H54 (cell line): Measurements from ENCODE around the gene WDR31.
A peak's percentile ranks its signal among the peaks of the same experiment; 100 is the strongest.

ENCODE experiments used
- DNase-seq: peaks from one replicate; pipeline ENCODE4 v3.0.0; 2011; ENCODE audit warnings: low spot score, mixed read lengths; ENCODE audit not compliant: insufficient read length
- FAIRE-seq: peaks from 3 replicates; lab custom pipeline; 2011; peaks lifted over from hg19 to GRCh38; lab: Jason Lieb, UNC
- POLR2A ChIP-seq: IDR thresholded peaks from 2 replicates; pipeline ENCODE4 v1.6.1; 2011; ENCODE audit warnings: low read depth, mild to moderate bottlenecking, low read length

Gene WDR31

DNA sequence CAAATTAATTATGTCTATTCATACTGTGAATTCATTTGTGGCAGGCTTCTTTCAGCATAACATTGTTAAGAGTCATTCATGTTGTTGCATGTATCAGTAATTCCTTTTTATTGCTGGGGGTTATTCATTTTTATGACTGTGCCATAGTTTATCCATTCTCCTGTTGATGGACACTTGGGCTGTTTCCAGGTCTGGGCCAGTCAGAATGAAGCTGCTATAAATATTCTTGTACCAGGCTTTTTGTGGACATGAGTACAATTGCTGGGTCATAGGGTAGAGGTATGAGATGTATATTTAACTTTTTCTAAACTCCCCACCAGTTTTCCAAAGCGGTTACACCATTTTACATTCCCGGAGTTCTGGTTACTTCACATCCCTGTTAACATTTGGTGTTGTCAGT is 51.0 kb downstream of the WDR31 start:
- FAIRE-seq = no peak
- no peak for TF ChIP-seq POLR2A
- no peak for DNase-seq

DNA sequence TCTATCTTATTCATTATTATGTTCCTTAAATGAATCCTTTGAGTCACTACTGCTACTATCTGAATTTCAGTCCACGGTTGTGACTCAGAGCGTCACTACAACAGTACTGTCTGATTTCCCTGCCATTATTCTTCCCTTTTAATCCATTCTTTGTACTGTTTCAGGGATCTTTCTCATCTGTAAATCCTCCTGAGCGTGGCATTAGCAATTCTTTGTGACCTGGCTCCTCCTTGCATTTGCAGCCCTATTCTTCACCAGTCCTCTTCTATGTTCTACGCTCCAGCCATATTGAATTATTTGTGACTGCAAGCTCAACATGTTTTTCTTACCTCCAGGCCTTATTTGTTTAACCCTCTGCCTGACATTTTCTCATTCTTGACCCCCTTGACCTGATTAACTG is 58.7 kb downstream of the WDR31 start:
- TF ChIP-seq POLR2A = no peak
- DNase-seq (no peak), FAIRE-seq (no peak)

DNA sequence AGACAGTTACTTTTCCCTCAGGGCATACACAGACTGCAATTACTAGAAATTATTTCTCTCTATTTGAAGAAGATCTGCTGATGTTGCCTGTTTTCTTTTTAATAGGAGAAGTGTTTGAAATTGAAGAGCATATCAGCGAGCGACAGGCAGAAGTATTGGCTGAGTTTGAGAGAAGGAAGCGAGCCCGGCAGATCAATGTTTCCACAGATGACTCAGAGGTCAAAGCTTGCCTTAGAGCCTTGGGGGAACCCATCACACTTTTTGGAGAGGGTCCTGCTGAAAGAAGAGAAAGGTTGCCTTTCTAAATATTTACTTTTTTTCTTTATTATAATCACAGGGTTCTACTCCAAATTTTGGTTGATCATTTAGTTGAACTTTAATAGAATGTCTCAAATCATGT is 61.2 kb downstream of the WDR31 start:
- TF ChIP-seq POLR2A = no peak
- no peak for DNase-seq
- FAIRE-seq = no peak

DNA sequence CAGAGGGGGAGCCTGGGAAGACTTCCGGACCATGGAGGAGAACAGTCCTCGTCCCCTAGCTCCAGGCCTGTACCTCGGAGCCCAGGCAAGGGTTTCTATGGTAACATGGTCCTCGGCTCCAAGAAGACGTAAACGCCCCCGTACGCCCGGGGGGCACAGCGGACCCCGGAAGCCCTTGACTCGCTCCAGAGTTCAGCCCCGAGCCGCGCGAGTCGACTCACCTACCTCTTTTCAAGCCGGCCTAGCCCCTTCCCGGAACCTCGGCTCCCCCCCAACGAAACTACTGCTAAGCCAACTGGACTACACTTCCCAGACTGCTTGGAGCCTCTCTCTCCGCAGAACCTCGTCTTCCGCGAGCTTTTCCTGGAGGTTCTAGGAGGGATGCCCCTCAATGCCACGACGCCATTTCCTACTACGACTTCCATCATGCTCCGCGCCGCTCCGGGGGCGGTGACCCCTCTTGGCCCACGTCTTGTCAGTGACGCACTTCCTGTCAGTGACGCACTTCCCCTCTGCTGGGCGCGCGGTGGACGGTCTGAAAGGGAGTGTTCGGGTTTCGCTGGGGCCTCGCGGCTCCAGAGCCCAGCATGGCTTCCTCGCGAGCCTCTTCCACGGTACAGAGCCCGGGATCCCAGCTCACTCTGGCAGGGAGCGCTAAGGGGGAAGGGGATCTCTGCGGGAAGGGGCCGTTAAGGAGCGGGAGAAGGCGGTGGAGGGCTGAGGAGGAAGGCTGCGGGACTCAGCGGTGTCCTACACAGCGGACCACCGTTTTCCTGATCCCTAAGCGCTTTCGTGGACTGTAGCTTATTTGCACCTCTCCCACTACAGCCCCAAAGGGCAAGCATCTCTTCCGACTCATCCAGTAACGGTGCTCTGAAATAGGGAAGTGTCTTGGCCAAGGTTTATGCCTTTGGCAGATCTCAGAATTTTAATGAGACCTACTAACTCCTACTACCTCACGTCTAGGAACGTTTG is 64.6 kb downstream of the WDR31 start, which contains the start of the genes CDC26 and PRPF4:
Gene CDC26 (minus strand): TSS at position 416 of the 975 bp plus-strand sequence. CDS start 3,065 bp downstream, outside the sequence.
Gene PRPF4 (plus strand): TSS at position 502 of the 975 bp plus-strand sequence. CDS start 86 bp downstream, at position 588.
- FAIRE-seq (peak; percentile 99), DNase-seq (peak; percentile 82)
- TF ChIP-seq POLR2A = peak; percentile 90

DNA sequence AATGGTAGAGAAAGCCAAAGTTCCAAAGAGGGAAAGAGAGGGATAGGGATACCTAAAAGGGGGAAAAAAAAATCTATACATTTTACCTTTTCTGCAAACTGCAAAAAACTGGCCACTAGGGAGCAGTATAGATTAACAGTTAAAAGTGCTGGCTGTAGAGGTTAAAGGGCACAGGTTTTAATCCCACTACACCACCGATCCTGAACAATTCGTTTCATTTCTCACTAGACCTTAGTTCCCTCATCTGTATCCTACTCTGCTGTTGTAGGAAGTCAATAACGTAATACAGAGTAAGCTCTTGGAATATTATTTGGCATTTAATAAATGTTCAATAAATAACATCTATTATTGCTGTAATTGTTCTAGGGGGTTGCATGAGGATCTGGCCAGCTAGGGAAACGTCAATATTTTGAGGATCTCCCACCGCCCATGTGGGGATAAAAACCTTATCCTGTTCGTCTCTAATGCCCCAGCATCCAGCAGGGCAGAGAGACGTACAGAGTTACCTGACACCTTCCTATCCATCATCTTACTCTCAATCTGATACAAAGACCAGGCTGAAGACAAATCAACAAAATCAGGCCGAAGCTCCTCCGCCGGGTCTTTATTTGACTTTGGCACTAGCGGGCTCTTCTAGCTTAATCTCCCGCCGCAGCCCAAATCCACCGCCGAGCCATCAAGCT is 65.5 kb downstream of the WDR31 start:
- no peak for TF ChIP-seq POLR2A
- DNase-seq (peak; percentile 29), FAIRE-seq (peak; percentile 94)

DNA sequence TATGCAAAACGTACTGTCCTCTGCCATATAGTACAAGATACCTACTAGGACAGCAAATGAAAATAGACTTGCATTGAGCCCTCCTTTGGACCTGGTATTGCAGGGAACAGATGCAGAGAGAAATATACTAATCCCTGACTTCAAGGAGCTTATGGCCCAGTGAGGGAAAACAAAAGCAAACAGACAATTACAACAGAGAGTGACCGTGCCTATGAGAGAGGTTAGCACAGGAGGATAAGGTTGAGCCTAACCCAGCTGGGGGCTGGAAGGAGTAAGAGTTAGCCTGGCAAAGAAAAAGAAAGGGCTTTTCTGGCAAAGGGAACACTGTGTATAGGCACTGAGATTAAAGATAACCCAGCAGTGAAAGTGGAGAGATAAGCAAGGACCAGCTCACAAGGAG is 70.2 kb downstream of the WDR31 start:
- FAIRE-seq (no peak), DNase-seq (no peak)
- no peak for TF ChIP-seq POLR2A

DNA sequence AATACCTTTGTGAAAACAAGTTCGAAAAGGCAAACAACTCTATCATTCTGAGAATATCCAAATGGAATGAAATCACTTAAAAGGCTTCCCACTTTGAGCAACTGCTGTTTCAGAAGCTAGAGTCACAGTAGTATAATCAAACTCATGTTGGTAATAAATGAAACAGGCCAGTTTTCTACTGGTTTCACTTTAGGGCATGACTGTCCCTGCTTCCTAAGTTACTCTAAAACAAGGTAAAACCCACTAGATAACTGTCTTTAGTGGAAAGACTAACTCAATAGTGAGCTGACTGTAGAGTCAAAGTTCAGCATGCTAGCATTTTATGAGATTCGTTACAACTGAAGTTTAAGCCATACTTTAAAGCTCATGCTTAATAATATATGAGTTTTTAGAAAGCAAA is 70.7 kb downstream of the WDR31 start:
- no peak for TF ChIP-seq POLR2A
- FAIRE-seq (no peak), DNase-seq (no peak)

DNA sequence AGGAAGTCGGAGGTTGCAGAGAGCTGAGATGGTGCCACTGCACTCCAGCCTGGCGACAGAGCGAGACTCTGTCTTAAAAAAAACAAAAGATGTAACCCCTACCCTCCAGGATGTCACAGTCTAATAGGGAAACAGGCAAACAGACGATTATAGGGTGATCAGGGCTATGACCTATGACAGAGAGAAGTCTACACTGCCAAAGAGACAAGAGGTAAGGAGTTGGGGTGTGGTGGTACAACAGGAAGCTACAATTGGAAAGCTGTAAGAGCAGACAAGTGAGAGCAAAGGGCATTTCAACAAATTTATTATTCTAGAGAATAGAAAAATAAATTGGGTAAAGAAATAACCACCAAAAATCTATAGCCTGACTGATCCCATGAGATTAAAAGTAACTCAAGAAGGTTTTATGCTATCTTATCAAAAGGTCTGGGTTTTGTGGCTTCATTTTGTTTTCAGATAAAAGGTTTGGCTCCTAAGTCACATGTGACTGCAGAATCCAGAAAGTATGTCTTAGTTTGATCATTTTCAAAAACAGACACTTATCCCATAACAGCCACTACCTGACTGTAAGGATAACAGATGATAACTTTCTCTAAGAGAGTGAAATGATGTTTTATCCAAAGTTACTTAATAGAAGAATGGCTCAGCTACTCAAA is 72.0 kb downstream of the WDR31 start:
- DNase-seq (no peak), FAIRE-seq (no peak)
- no peak for TF ChIP-seq POLR2A

DNA sequence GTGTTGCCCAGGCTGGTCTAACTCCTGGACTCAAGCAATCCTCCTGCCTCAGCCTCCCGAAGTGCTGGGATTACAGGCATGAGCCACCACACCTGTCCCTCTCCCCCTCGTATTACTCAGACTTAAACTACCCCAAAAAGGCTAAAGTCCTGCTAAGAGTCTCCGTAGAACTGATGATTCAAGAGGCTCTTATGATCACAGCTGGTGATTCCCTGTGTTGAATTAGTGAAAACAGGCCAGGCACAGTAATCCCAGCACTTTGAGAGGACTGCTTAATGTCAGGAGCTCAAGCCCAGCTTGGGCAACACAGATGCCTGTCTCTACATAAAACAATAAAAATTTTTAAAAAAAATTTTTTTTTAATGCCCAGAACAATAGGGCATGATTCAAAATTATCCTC is 73.9 kb downstream of the WDR31 start:
- no peak for TF ChIP-seq POLR2A
- FAIRE-seq (no peak), DNase-seq (no peak)
